NCI-H774 (cell line): ENCODE results near the gene KLK3.

Source experiments
- DNase-seq: peaks from one replicate; lab custom pipeline; 2025; lab: John Stamatoyannopoulos, UW

KLK3 gene

GRCh38 chr19:50898018-50898417, 43.3 kb downstream of the KLK3 start:
- DNase-seq: no peak

- DNase-seq: no peak
Observed at GRCh38 chr19:50899569-50899968, 44.9 kb downstream of the KLK3 start.

- no peak for DNase-seq
Observed at GRCh38 chr19:50902640-50903039, 47.9 kb downstream of the KLK3 start.

GRCh38 chr19:50906217-50906616, 51.5 kb downstream of the KLK3 start:
- DNase-seq: peak; percentile 14

GRCh38 chr19:50908336-50908735, 53.6 kb downstream of the KLK3 start:
- no peak for DNase-seq

- DNase-seq: peak; percentile 84
Observed at GRCh38 chr19:50909240-50910070, 54.7 kb downstream of the KLK3 start.
